ENCODE results near the gene TMEM108.

- TF ChIP-seq SP1 (IDR thresholded peaks at IDR 0.05), result no peak
- no peak for TF ChIP-seq SUZ12 (IDR thresholded peaks at IDR 0.05)
Measured at GRCh38 chr3:133021206-133021605, 17.0 kb upstream of the TMEM108 start.
